ENCODE measurements around the gene CD44.

The CD44 gene

GRCh38 chr11:35214226-35214770, 75.3 kb downstream of the CD44 start:
- no peak for TF ChIP-seq CTCF (IDR thresholded peaks at IDR 0.05; ENCODE audit: low read depth, low read length)
- no peak for DNase-seq (ENCODE audit: low read depth, low spot score)
- no peak overlapping the region for H3K4me3 ChIP-seq (ENCODE audit: low read depth, low read length)
- in situ Hi-C loops (cut with HindIII; ENCODE audit: low sequenced_read_pairs) = no loop called here

- no peak for TF ChIP-seq CTCF (IDR thresholded peaks at IDR 0.05; ENCODE audit: low read depth, low read length)
- H3K4me3 ChIP-seq (ENCODE audit: low read depth, low read length) = no peak overlapping the region
- DNase-seq (ENCODE audit: low read depth, low spot score) = peak; percentile 99
- in situ Hi-C loops (cut with HindIII; ENCODE audit: low sequenced_read_pairs) = no loop called here
Measured at GRCh38 chr11:35214792-35215193, 75.8 kb downstream of the CD44 start.

GRCh38 chr11:35215945-35216344, 77.0 kb downstream of the CD44 start:
- in situ Hi-C loops (cut with HindIII; ENCODE audit: low sequenced_read_pairs) = no loop called here
- DNase-seq (ENCODE audit: low read depth, low spot score) = no peak
- no peak overlapping the region for H3K4me3 ChIP-seq (ENCODE audit: low read depth, low read length)
- no peak for TF ChIP-seq CTCF (IDR thresholded peaks at IDR 0.05; ENCODE audit: low read depth, low read length)

- no peak for TF ChIP-seq CTCF (IDR thresholded peaks at IDR 0.05; ENCODE audit: low read depth, low read length)
- no peak overlapping the region for H3K4me3 ChIP-seq (ENCODE audit: low read depth, low read length)
- DNase-seq (ENCODE audit: low read depth, low spot score) = no peak
- in situ Hi-C loops (cut with HindIII; ENCODE audit: low sequenced_read_pairs) = no loop called here
Measured at GRCh38 chr11:35216962-35217678, 78.1 kb downstream of the CD44 start.

GRCh38 chr11:35218956-35219355, 80.0 kb downstream of the CD44 start:
- in situ Hi-C loops (cut with HindIII; ENCODE audit: low sequenced_read_pairs) = no loop called here
- TF ChIP-seq CTCF (IDR thresholded peaks at IDR 0.05; ENCODE audit: low read depth, low read length) = no peak
- peak; percentile 59 for DNase-seq (ENCODE audit: low read depth, low spot score)
- no peak overlapping the region for H3K4me3 ChIP-seq (ENCODE audit: low read depth, low read length)

GRCh38 chr11:35223371-35223796, 84.4 kb downstream of the CD44 start:
- DNase-seq (ENCODE audit: low read depth, low spot score) = peak; percentile 76
- no peak for TF ChIP-seq CTCF (IDR thresholded peaks at IDR 0.05; ENCODE audit: low read depth, low read length)
- in situ Hi-C loops (cut with HindIII; ENCODE audit: low sequenced_read_pairs) = no loop called here
- no peak overlapping the region for H3K4me3 ChIP-seq (ENCODE audit: low read depth, low read length)
